ENCODE measurements around the gene ACE2. TPM values are rescaled to one million over a fixed set of nuclear protein-coding genes. Genes with fewer than 3 reads are reported as not detected.

The ACE2 gene
- total and polyA plus RNA-seq, 9 of the 15 experiments (the other 6 are each of a cell fraction or from before 2014, with no cell fraction given): 0.03 to 0.09 (median 0.07) TPM; not detected in 6

DNA sequence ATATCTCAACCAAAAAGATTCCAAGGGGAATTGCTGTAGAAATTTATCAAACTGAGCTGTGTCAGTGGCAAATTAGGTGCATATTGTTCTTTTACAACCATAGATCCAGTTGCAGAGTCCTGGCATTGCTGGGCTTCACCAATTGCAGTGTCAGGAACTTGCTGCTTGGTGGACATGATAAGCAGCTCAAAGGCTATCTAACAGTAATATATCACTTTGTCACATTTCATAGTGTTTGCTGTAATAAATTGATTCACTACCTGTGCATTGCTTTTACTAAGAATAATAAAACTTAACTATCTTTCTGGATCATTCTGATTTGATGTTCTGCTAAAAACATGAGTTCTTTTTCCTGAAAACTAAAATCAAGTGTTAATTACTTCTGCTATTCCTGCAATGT, 30.9 kb upstream of the ACE2 start:
- in situ Hi-C loops (cut with MboI) (no loop called here), intact Hi-C loops (cut with micrococcal nuclease) (no loop called here)
- Histone ChIP-seq H3K9me1 (ENCODE audit: control insufficient read depth, insufficient read depth, low read length) (no peaks in the 10 kb centered on the region), H3K27me3 (ENCODE audit: control insufficient read depth in 2 of 2, insufficient read depth in 2 of 2, low read length in 2 of 2) (no peaks in the 10 kb centered on the region), H3K9me3 (replicated peaks; ENCODE audit: control insufficient read depth, insufficient read depth, low read depth, low read length) (no peaks in the 10 kb centered on the region), H3K4me2 (ENCODE audit: insufficient read depth, low read length) (no peak overlapping the region), H3K36me3 (ENCODE audit: control insufficient read depth, insufficient read depth, low read length) (no peaks in the 10 kb centered on the region), H2AFZ (ENCODE audit: low read depth, low read length) (no peak overlapping the region), H3K4me1 (replicated peaks in 1 of 2; ENCODE audit: control insufficient read depth in 2 of 2, insufficient read depth in 2 of 2, low read length in 2 of 2) (no peaks in the 10 kb centered on the region), H3K4me3 (no peak overlapping the region), H3K9ac (ENCODE audit: insufficient read depth in 1 of 2, low read depth in 2 of 2, low read length in 2 of 2) (no peak overlapping the region), H3K27ac (ENCODE audit: extremely low read depth, low read depth, low read length) (no peak overlapping the region), H3K79me2 (ENCODE audit: control insufficient read depth, insufficient read depth, low read length) (no peaks in the 10 kb centered on the region), H4K20me1 (replicated peaks; ENCODE audit: control insufficient read depth, insufficient read depth, low read length) (no peaks in the 10 kb centered on the region)
- ChIA-PET CTCF (ENCODE audit: low intra/inter-chr PET ratio) (no interaction called here), POLR2A (no interaction called here)
- TF ChIP-seq POLR2AphosphoS5 (IDR thresholded peaks at IDR 0.05; ENCODE audit: control insufficient read depth, insufficient read depth, low read depth, low read length): no peak
- TF ChIP-seq, protein P1, sequence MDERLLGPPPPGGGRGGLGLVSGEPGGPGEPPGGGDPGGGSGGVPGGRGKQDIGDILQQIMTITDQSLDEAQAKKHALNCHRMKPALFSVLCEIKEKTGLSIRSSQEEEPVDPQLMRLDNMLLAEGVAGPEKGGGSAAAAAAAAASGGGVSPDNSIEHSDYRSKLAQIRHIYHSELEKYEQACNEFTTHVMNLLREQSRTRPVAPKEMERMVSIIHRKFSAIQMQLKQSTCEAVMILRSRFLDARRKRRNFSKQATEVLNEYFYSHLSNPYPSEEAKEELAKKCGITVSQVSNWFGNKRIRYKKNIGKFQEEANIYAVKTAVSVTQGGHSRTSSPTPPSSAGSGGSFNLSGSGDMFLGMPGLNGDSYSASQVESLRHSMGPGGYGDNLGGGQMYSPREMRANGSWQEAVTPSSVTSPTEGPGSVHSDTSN (CRISPR knock-in tag; IDR thresholded peaks at IDR 0.05; ENCODE audit: low read depth): no peak
- TF ChIP-seq, protein P1 (tag; conservative IDR thresholded peaks at IDR 0.05; ENCODE audit: low read depth): peak; percentile 59
- TF ChIP-seq MEIS2 (IDR thresholded peaks at IDR 0.05; ENCODE audit: partially characterized antibody): peak; percentile 57
- TF ChIP-seq MCM2 (IDR thresholded peaks at IDR 0.05; ENCODE audit: low read depth): no peak
- no peak for TF ChIP-seq SIRT6 (IDR thresholded peaks at IDR 0.05; ENCODE audit: low read depth, low read length)
- no peak for TF ChIP-seq CREBBP (IDR thresholded peaks at IDR 0.05; ENCODE audit: low read depth, low read length)
- ATAC-seq (no peak), DNase-seq (ENCODE audit: extremely low read depth in 1 of 4, low spot score in 3 of 4) (no peak), FAIRE-seq (no peak)
- BruUV-seq (replicated peaks): no TSS peak
